ENCODE results near the gene PRKCH.

PRKCH gene

DNA sequence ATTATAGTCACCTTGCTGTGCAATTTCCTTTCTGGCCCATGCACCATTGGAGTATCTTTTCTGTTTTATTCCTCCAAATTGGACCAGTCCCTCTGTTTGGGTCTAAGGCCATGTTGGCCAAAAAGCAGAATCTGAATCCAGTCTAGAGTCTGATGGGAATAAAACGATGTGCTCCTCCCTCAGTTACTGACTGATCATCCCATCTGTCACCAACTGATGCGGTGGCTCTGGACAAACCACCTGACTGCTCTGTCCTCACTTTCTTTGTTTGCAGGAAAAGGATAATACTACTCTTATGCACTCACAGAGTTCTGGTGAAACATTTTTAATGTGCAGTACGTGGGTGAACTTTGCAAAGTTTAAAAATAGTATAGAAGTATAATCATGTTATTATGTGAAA is 253.7 kb downstream of the PRKCH start:
- Histone ChIP-seq H3K27me3 (ENCODE audit: insufficient read depth, low read length) (no peaks in the 10 kb centered on the region; the same call in 1 of the 2 replicates), H3K4me3 (ENCODE audit: low read length) (no peak overlapping the region), H3K9ac (ENCODE audit: low read depth, low read length) (no peak overlapping the region), H3K4me1 (ENCODE audit: insufficient read depth, low read length) (peaks cover 21% of the 10 kb centered on the region), H3K36me3 (ENCODE audit: insufficient read depth, low read length) (no peaks in the 10 kb centered on the region), H3K27ac (ENCODE audit: low read depth, low read length) (no peak overlapping the region), H3K9me3 (ENCODE audit: insufficient read depth, low read depth, low read length) (no peaks in the 10 kb centered on the region)
- 88% methylated on average over 2 of the region's 3 CpGs for WGBS

DNA sequence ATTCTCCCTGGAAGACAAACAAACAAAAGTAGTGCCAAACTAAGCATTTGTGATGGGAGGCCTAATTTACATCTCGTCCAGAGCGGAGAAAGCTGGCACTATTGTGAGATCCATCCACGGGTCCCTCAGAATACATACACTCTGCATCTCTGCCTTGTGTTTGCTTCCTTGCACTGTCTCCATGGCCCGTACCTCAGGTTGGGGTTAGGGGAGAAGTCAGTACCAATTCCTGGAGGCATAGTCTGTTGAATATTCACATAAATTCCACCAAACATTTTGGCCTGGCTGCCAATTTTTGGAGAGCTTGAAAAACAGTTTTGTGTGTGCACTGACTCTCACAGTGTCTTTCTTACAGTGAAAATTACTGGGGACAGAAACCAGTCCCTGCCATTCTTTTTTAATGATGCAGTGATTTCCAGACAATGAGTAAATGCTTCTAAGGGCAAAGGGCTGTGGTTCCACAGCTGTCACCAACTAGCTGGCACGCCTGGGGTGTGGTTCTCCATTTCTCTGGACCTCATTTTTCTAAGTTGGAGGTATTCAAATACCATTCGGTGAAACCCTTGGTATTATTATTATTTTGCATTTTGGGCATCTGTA is 254.3 kb downstream of the PRKCH start:
- H3K36me3 ChIP-seq (ENCODE audit: insufficient read depth, low read length) = no peaks in the 10 kb centered on the region
- H3K27me3 ChIP-seq (ENCODE audit: insufficient read depth, low read length) = no peaks in the 10 kb centered on the region
- no peak overlapping the region for H3K27ac ChIP-seq (ENCODE audit: low read depth, low read length)
- no peak overlapping the region for H3K4me3 ChIP-seq (ENCODE audit: low read length)
- H3K4me1 ChIP-seq (ENCODE audit: insufficient read depth, low read length) = peaks cover 16% of the 10 kb centered on the region
- WGBS = 90% methylated on average over 6 of the region's 6 CpGs
- H3K9ac ChIP-seq (ENCODE audit: low read depth, low read length) = no peak overlapping the region
- no peaks in the 10 kb centered on the region for H3K9me3 ChIP-seq (ENCODE audit: insufficient read depth, low read depth, low read length)

DNA sequence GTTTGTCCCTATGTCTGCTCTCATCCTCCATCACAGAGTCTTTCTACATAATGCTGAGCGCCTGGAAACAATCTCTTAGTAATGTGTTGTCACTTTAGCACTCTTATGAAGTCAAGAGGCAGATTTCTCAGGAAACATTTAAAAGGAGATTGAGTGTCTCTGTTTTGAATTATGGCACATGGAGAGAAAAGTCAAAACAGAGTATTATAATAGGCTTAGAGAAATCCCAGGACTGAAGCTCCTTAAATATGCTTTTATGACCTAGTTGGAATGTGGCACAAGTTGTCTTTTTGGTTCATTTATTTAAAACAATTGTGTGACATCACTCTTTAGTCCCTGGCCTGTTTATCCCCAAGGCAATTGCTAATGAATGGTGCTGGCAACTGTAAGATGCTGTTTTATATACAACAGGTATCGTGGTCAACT is 256.1 kb downstream of the PRKCH start:
- 81% methylated on average over 2 of the region's 2 CpGs for WGBS
- Histone ChIP-seq H3K27ac (ENCODE audit: low read depth, low read length) (no peak overlapping the region), H3K27me3 (ENCODE audit: insufficient read depth, low read length) (no peaks in the 10 kb centered on the region), H3K36me3 (ENCODE audit: insufficient read depth, low read length) (no peaks in the 10 kb centered on the region), H3K9ac (ENCODE audit: low read depth, low read length) (no peak overlapping the region), H3K4me1 (ENCODE audit: insufficient read depth, low read length) (peaks cover 16% of the 10 kb centered on the region), H3K4me3 (ENCODE audit: low read length) (no peak overlapping the region), H3K9me3 (ENCODE audit: insufficient read depth, low read depth, low read length) (no peaks in the 10 kb centered on the region)

DNA sequence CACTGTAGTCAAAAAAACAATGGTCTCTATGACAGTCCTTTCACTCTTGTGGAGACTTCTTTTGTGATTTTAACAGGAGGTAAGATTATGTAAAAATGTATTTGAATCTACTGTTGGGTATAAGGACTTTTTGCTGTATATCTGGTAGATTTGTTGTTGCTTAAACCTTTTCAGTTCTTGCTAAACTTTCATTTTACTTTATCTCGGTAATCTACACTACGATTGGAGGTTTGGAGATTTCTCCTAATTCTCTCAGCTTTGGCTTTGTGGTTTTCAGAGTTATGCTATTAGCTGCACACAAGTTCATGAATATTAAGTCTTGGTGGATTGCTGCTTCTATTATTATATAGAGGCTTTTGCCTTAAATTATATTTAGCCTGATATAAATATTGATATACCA is 257.4 kb downstream of the PRKCH start:
- H3K4me1 ChIP-seq (ENCODE audit: insufficient read depth, low read length) = peaks cover 10% of the 10 kb centered on the region

DNA sequence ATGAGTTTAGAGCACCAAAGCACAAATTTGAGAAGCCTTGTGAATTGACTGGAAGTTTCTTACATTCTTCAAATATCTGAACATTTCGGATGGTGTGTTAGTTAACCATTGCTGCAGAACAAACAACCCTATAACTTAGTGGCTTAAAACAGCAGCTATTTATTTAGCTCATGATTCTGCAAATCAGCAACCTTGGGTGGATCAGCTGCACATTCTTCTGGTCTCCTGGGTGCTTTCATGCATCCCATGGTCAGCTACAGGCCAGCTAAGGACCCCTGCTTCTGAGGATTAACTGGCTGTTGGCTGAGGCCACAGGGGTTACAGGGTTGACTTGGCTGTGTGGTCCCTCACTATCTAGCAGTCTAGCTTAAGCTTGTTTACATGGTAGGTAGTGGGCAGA is 260.0 kb downstream of the PRKCH start:
- Histone ChIP-seq H3K4me3 (ENCODE audit: low read length) (no peak overlapping the region), H3K9ac (ENCODE audit: low read depth, low read length) (no peak overlapping the region), H3K36me3 (ENCODE audit: insufficient read depth, low read length) (no peaks in the 10 kb centered on the region), H3K27me3 (ENCODE audit: insufficient read depth, low read length) (no peaks in the 10 kb centered on the region), H3K9me3 (ENCODE audit: insufficient read depth, low read depth, low read length) (no peaks in the 10 kb centered on the region), H3K27ac (ENCODE audit: low read depth, low read length) (no peak overlapping the region), H3K4me1 (ENCODE audit: insufficient read depth, low read length) (peaks cover 13% of the 10 kb centered on the region)
- WGBS = 100% methylated on average over 1 of the region's 1 CpG

More for the DNA sequence above, 257.4 kb downstream of the PRKCH start:
- H3K27me3 ChIP-seq (ENCODE audit: insufficient read depth, low read length) = no peaks in the 10 kb centered on the region
- H3K9me3 ChIP-seq (ENCODE audit: insufficient read depth, low read depth, low read length) = no peaks in the 10 kb centered on the region
- H3K9ac ChIP-seq (ENCODE audit: low read depth, low read length) = no peak overlapping the region
- no peak overlapping the region for H3K27ac ChIP-seq (ENCODE audit: low read depth, low read length)
- no peaks in the 10 kb centered on the region for H3K36me3 ChIP-seq (ENCODE audit: insufficient read depth, low read length)
- no peak overlapping the region for H3K4me3 ChIP-seq (ENCODE audit: low read length)
- 100% methylated on average over 2 of the region's 2 CpGs for WGBS

DNA sequence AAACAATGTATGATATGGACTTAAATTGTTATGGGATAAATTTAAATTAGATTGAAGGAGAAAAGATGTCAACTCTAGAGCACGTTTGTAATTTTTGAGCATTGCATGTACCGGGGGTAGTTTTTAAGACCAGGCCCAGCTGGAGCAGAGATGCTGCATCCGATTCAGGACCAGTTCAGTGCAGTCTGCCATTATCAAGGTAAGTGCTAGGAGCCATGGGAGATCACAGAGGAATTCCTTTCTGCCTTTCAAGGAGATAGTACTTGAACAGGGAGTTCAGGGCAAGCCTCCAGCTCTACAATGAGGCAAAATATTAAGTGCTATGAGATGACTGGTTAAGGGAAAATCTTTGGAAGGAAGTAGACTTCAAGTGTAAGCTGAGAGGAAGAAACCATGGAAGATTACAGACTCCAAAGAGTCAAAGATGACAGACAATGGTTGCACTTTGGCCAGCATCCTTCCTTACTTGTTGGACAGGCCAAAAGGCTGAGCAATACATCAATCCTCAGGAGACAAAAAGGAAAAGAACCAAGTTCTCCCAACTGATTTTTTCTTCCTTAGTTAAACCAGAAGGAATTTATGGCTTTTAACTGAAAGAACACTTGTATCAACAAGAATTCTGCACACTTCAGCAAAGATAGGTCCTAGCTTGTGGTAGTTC is 260.7 kb downstream of the PRKCH start:
- H3K9ac ChIP-seq (ENCODE audit: low read depth, low read length) = no peak overlapping the region
- 87% methylated on average over 3 of the region's 3 CpGs for WGBS
- H3K36me3 ChIP-seq (ENCODE audit: insufficient read depth, low read length) = no peaks in the 10 kb centered on the region
- H3K27ac ChIP-seq (ENCODE audit: low read depth, low read length) = no peak overlapping the region
- no peaks in the 10 kb centered on the region for H3K27me3 ChIP-seq (ENCODE audit: insufficient read depth, low read length)
- no peaks in the 10 kb centered on the region for H3K9me3 ChIP-seq (ENCODE audit: insufficient read depth, low read depth, low read length)
- H3K4me1 ChIP-seq (ENCODE audit: insufficient read depth, low read length) = peaks cover 13% of the 10 kb centered on the region
- H3K4me3 ChIP-seq (ENCODE audit: low read length) = no peak overlapping the region

DNA sequence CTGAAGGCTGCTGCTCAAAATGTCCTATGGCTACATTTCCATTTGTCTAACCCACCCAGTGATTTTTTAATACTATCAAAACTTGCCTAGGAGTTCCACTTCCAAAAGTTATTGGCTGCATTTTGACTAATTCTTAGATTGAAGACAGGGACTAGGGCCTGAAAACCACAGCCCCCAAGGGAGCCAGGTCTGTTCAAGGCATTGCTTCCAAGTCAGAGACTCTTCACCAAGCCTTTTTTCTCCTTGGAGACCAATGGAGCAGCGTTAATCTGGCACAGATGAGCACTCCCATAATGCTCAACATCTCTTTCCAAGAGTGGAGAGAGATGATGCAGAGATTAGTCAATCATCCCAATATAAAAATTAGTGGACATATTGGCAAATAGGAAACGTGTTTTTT is 261.4 kb downstream of the PRKCH start:
- WGBS = 88% methylated on average over 1 of the region's 2 CpGs
- no peaks in the 10 kb centered on the region for H3K9me3 ChIP-seq (ENCODE audit: insufficient read depth, low read depth, low read length)
- H3K4me1 ChIP-seq (ENCODE audit: insufficient read depth, low read length) = peaks cover 13% of the 10 kb centered on the region
- no peak overlapping the region for H3K27ac ChIP-seq (ENCODE audit: low read depth, low read length)
- H3K27me3 ChIP-seq (ENCODE audit: insufficient read depth, low read length) = no peaks in the 10 kb centered on the region
- H3K4me3 ChIP-seq (ENCODE audit: low read length) = no peak overlapping the region
- no peak overlapping the region for H3K9ac ChIP-seq (ENCODE audit: low read depth, low read length)
- H3K36me3 ChIP-seq (ENCODE audit: insufficient read depth, low read length) = no peaks in the 10 kb centered on the region

DNA sequence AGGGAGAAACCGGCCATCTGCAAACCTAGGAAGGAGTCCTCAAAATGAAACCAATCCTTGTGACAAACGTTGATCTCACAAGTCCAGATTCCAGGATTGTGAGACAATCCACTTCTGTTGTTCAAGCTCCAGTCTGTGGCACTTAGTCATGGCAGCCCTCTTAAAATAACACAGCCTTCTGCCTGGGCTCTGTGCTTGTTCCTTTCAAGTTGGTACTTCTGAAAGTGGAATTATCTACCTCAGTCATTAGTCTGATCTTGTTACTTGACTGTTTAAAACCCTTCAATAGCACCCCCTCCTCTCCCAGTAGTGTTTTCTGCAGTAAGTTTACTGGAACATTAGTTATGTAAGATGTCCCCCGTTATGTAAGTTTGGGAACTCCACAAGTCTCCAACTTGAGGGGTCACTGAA is 263.0 kb downstream of the PRKCH start:
- Histone ChIP-seq H3K9ac (ENCODE audit: low read depth, low read length) (no peak overlapping the region), H3K4me3 (ENCODE audit: low read length) (no peak overlapping the region), H3K27ac (ENCODE audit: low read depth, low read length) (no peak overlapping the region), H3K27me3 (ENCODE audit: insufficient read depth, low read length) (no peaks in the 10 kb centered on the region), H3K36me3 (ENCODE audit: insufficient read depth, low read length) (no peaks in the 10 kb centered on the region), H3K9me3 (ENCODE audit: insufficient read depth, low read depth, low read length) (no peaks in the 10 kb centered on the region), H3K4me1 (ENCODE audit: insufficient read depth, low read length) (peaks cover 13% of the 10 kb centered on the region)
- WGBS = 84% methylated on average over 3 of the region's 3 CpGs

DNA sequence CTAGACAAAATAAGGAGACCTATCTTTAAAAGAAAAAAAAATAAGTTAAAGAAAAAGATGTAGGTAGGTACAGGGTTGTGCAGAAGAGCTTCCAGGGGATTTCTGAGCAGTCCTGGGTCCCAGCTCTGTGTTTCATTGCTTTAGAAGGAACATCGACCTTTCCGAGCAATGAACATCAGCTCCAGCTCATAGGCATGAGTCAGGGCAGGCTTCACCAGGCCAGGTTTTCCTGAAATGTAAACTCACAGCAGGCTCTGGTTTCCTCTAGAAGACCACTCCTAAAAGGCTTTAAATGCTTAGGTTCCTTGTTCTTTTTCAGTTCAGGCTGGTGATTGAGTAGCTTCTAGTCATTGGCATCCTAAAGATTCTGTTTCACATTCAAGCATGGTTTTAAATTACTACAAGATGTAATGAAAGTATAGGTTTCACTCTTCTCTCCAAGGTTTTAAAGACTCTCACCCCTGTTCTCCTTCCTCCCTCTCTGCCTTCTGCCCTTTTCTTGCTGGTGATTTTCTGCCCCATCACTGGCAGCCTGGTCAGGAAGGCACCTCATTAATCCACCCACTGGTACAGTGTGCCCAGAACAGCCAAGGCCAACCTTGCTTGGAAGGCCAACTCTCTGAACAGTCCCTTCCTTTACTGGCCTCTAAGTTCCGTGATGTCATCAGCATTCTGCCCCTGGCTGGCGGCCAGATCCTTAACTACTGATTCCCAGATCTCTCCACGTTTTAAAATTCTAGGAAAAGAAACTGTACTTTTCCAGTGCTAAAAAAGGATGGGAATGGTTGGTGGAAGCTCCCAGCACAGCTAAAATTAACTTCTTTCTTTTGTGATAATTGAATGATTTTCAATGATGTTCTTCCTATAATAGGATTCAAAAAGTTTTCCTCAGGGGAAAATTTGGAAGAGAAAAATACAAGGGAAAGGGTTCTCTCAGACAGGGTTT is 264.5 kb downstream of the PRKCH start:
- Histone ChIP-seq H3K27ac (ENCODE audit: low read depth, low read length) (no peak overlapping the region), H3K27me3 (ENCODE audit: insufficient read depth, low read length) (no peaks in the 10 kb centered on the region), H3K4me1 (ENCODE audit: insufficient read depth, low read length) (peaks cover 13% of the 10 kb centered on the region), H3K4me3 (ENCODE audit: low read length) (no peak overlapping the region), H3K36me3 (ENCODE audit: insufficient read depth, low read length) (no peaks in the 10 kb centered on the region), H3K9me3 (ENCODE audit: insufficient read depth, low read depth, low read length) (no peaks in the 10 kb centered on the region), H3K9ac (ENCODE audit: low read depth, low read length) (no peak overlapping the region)
- WGBS = 83% methylated on average over 4 of the region's 5 CpGs

DNA sequence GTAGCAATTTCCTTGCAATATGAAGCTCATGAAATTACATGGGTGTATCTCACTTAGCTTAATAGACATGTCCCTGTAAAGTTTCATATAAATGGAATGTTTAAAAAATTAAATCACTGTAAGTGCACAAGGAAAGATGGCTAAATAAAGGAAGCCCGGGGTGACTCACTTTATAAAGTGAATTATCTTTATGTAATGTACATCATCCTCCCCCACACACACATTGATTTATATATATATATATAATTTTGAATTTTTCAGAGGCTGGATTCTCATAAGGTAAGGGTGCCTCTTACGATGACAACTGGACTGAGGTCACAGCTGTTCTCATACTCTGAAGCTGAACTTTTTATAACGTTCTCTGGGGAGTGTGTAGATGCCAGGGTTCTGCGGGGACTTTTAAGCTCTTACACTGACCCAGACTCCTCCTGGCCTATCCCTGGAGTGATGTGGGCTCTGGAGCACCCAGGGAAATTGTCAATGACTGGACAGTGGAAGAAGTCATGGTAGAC is 265.2 kb downstream of the PRKCH start:
- WGBS = 94% methylated on average over 3 of the region's 4 CpGs
- no peaks in the 10 kb centered on the region for H3K9me3 ChIP-seq (ENCODE audit: insufficient read depth, low read depth, low read length)
- no peak overlapping the region for H3K9ac ChIP-seq (ENCODE audit: low read depth, low read length)
- no peak overlapping the region for H3K4me3 ChIP-seq (ENCODE audit: low read length)
- peaks cover 13% of the 10 kb centered on the region for H3K4me1 ChIP-seq (ENCODE audit: insufficient read depth, low read length)
- no peaks in the 10 kb centered on the region for H3K27me3 ChIP-seq (ENCODE audit: insufficient read depth, low read length)
- H3K36me3 ChIP-seq (ENCODE audit: insufficient read depth, low read length) = no peaks in the 10 kb centered on the region
- no peak overlapping the region for H3K27ac ChIP-seq (ENCODE audit: low read depth, low read length)
